Tibial nerve (tissue), 4 donors: ENCODE measurements around the gene NWD2.

Experiments
- EP300 ChIP-seq, 2 donors: sonication (generic); formaldehyde crosslinking; IDR thresholded peaks; one replicate each; pipeline ENCODE4 v1.6.1; 2017; ENCODE audit warnings: antibody characterized with exemption in 2 of 2, mild to moderate bottlenecking in 1 of 2
- POLR2A ChIP-seq, 2 donors: fragments of 450-650 bp; IDR thresholded peaks; one replicate each; pipeline ENCODE4 v1.6.1; 2017; ENCODE audit warnings: antibody characterized with exemption in 2 of 2, mild to moderate bottlenecking in 2 of 2, moderate library complexity in 2 of 2
- TF ChIP-seq, protein P1 (sequence below), 5 experiments: fragments of 200-600 bp in 3 of 5; fragments of 450-650 bp in 2 of 5; sonication (generic) in 3 of 5; IDR thresholded peaks; one replicate each; pipeline ENCODE4 v1.5.1; 2016 to 2019; ENCODE audit warnings: antibody characterized with exemption in 5 of 5, mild to moderate bottlenecking in 3 of 5, moderate library complexity in 2 of 5

DNA sequence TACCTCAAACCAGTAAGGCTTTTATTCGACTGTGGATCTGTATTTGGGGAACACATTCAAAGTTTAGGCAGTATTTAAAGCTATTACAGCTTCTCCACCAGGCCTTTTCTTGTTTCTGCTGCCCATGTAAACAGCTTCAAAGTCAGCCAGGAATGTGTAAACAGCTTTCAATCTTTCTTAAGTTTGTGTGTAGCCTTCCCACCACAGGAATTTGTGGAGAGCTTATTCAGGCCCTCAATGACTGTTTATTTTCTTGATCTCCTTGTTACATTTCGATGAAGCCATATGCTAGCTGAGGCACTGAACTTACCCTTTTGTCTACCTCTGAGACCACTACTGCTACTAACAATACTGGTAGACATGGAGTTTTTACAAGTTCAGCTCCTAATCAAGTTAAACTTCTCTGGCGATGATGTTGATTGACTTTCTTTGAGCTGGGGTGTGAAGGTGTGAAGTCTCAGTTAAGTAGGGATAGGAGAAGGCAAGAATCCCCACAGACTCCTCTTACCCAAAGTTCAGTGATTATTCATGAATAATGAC, 72.6 kb downstream of the NWD2 start:
- TF ChIP-seq, protein P1, sequence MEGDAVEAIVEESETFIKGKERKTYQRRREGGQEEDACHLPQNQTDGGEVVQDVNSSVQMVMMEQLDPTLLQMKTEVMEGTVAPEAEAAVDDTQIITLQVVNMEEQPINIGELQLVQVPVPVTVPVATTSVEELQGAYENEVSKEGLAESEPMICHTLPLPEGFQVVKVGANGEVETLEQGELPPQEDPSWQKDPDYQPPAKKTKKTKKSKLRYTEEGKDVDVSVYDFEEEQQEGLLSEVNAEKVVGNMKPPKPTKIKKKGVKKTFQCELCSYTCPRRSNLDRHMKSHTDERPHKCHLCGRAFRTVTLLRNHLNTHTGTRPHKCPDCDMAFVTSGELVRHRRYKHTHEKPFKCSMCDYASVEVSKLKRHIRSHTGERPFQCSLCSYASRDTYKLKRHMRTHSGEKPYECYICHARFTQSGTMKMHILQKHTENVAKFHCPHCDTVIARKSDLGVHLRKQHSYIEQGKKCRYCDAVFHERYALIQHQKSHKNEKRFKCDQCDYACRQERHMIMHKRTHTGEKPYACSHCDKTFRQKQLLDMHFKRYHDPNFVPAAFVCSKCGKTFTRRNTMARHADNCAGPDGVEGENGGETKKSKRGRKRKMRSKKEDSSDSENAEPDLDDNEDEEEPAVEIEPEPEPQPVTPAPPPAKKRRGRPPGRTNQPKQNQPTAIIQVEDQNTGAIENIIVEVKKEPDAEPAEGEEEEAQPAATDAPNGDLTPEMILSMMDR (IDR thresholded peaks at IDR 0.05): no peak
- TF ChIP-seq POLR2A (IDR thresholded peaks at IDR 0.05): no peak
- TF ChIP-seq EP300 (IDR thresholded peaks at IDR 0.05): no peak
